H1 (cell line): ENCODE results near the gene TFAP2E. TPM values are rescaled to one million over a fixed set of nuclear protein-coding genes. Genes with fewer than 3 reads are reported as not detected.

Experiments
- CTCF ChIA-PET: fragments of 300-600 bp; sonication (Branson Sonifier 250); formaldehyde crosslinking; loops from one replicate; lab custom pipeline; 2021; ENCODE audit not compliant: partially characterized antibody; lab: Charles Lee
- POLR2A ChIA-PET: fragments of 300-600 bp; sonication (Branson Sonifier 250); formaldehyde crosslinking; loops from one replicate; lab custom pipeline; 2021; ENCODE audit warnings: inconsistent platforms; ENCODE audit not compliant: partially characterized antibody; lab: Charles Lee
- DNase-seq, 2 experiments: peaks; one replicate each; pipeline versions ENCODE4 v3.0.0 to v3.0.0-alpha.2; 2010 to 2022; ENCODE audit warnings: low spot score in 2 of 2, low read depth in 1 of 2, mixed read lengths in 1 of 2
- FAIRE-seq: peaks from 2 replicates; lab custom pipeline; 2011; peaks lifted over from hg19 to GRCh38; lab: Jason Lieb, UNC
- H2AFZ ChIP-seq: 2 replicates; pipeline ENCODE4 v1.8.1; 2012; ENCODE audit warnings: low read length, inconsistent platforms
- H2AK5ac ChIP-seq: 2 replicates; pipeline ENCODE4 v1.6.1; 2013; ENCODE audit warnings: low read depth, low read length
- H2BK120ac ChIP-seq: replicated peaks from 2 replicates; pipeline ENCODE3; 2013; ENCODE audit warnings: low read depth, low read length, inconsistent platforms
- H2BK12ac ChIP-seq: 2 replicates; pipeline ENCODE4 v1.6.1; 2013; ENCODE audit warnings: low read depth, low read length
- H2BK15ac ChIP-seq: 2 replicates; pipeline ENCODE4 v1.6.1; 2013; ENCODE audit warnings: low read length
- H2BK20ac ChIP-seq: 2 replicates; pipeline ENCODE4 v1.6.1; 2013; ENCODE audit warnings: low read length
- H2BK5ac ChIP-seq: 2 replicates; pipeline ENCODE4 v1.6.1; 2013; ENCODE audit warnings: low read depth, low read length
- H3K14ac ChIP-seq: 2 replicates; pipeline ENCODE4 v1.6.1; 2013; ENCODE audit warnings: inconsistent platforms; ENCODE audit not compliant: insufficient read length
- H3K18ac ChIP-seq: 2 replicates; pipeline ENCODE4 v1.6.1; 2013; ENCODE audit warnings: low read length; ENCODE audit errors: extremely low read depth
- H3K23ac ChIP-seq: 2 replicates; pipeline ENCODE4 v1.6.1; 2013; ENCODE audit warnings: inconsistent platforms; ENCODE audit not compliant: insufficient read length
- H3K23me2 ChIP-seq: 2 replicates; pipeline ENCODE4 v1.6.1; 2013; ENCODE audit warnings: low read depth, low read length
- H3K27ac ChIP-seq: 2 replicates; pipeline ENCODE4 v1.6.1; 2011; ENCODE audit warnings: low read depth, low read length, inconsistent platforms
- H3K27me3 ChIP-seq, 4 experiments: replicated peaks in 1 of 4; 1 replicate in 1 of 4; 2 replicates in 3 of 4; pipeline versions ENCODE4 v1.6.1 to v1.8.1; 2011 to 2013; ENCODE audit warnings: low read length in 3 of 4, mild to moderate bottlenecking in 3 of 4, inconsistent platforms in 2 of 4, mixed read lengths in 2 of 4, moderate library complexity in 1 of 4; ENCODE audit not compliant: control insufficient read depth in 3 of 4, insufficient read depth in 3 of 4; ENCODE audit errors: extremely low read depth in 1 of 4
- H3K36me3 ChIP-seq, 4 experiments: 2 replicates each; pipeline versions ENCODE4 v1.6.1 to v1.8.1; 2011 to 2013; ENCODE audit warnings: mild to moderate bottlenecking in 4 of 4, low read length in 3 of 4, moderate library complexity in 2 of 4, control low read depth in 1 of 4, inconsistent platforms in 1 of 4; ENCODE audit not compliant: insufficient read depth in 4 of 4, control insufficient read depth in 2 of 4
- H3K4ac ChIP-seq: replicated peaks from 2 replicates; pipeline ENCODE3; 2013; ENCODE audit warnings: low read length, low read depth, mixed read lengths, inconsistent platforms; ENCODE audit not compliant: insufficient read length
- H3K4me1 ChIP-seq, 4 experiments: replicated peaks in 1 of 4; 1 replicate in 1 of 4; 2 replicates in 3 of 4; pipeline versions ENCODE4 v1.6.1 to v1.8.1; 2011 to 2013; ENCODE audit warnings: low read length in 3 of 4, inconsistent platforms in 2 of 4, mixed read lengths in 1 of 4; ENCODE audit not compliant: insufficient read depth in 4 of 4, control insufficient read depth in 3 of 4
- H3K4me2 ChIP-seq, 2 experiments: 2 replicates each; pipeline versions ENCODE4 v1.6.1 to v1.8.1; 2011 to 2013; ENCODE audit warnings: low read depth in 2 of 2, low read length in 2 of 2, control low read depth in 1 of 2, inconsistent platforms in 1 of 2, mild to moderate bottlenecking in 1 of 2; ENCODE audit not compliant: insufficient read depth in 1 of 2
- H3K4me3 ChIP-seq, 4 experiments: fragments of 200-600, 300-600 bp in 1 of 4; sonication (generic), shearing (Covaris generic), sonication (Bioruptor Twin) in 1 of 4; 2 replicates each; pipeline versions ENCODE4 v1.5.1 to v1.8.1; 2011 to 2016; ENCODE audit warnings: low read length in 4 of 4, low read depth in 3 of 4, control low read depth in 2 of 4, inconsistent platforms in 2 of 4, mild to moderate bottlenecking in 2 of 4, mixed read lengths in 1 of 4, moderate library complexity in 1 of 4; ENCODE audit not compliant: insufficient read depth in 2 of 4; ENCODE audit errors: extremely low read depth in 1 of 4
- H3K56ac ChIP-seq: replicated peaks from 2 replicates; pipeline ENCODE3; 2013; ENCODE audit warnings: low read depth, mild to moderate bottlenecking, mixed read lengths, low read length, inconsistent platforms; ENCODE audit not compliant: insufficient read length
- H3K79me1 ChIP-seq: 2 replicates; pipeline ENCODE4 v1.6.1; 2013; ENCODE audit warnings: low read depth, low read length, control low read depth
- H3K79me2 ChIP-seq, 2 experiments: 2 replicates each; pipeline versions ENCODE4 v1.6.1 to v1.8.1; 2012 to 2013; ENCODE audit warnings: low read length in 2 of 2, mild to moderate bottlenecking in 2 of 2, inconsistent platforms in 1 of 2; ENCODE audit not compliant: insufficient read depth in 2 of 2, control insufficient read depth in 1 of 2
- H3K9ac ChIP-seq, 4 experiments: replicated peaks in 1 of 4; 1 replicate in 1 of 4; 2 replicates in 3 of 4; pipeline versions ENCODE4 v1.6.1 to v1.8.1; 2011 to 2013; ENCODE audit warnings: low read depth in 3 of 4, low read length in 3 of 4, control low read depth in 2 of 4, mild to moderate bottlenecking in 2 of 4, moderate library complexity in 2 of 4, inconsistent platforms in 1 of 4; ENCODE audit errors: extremely low read depth in 1 of 4
- H3K9me3 ChIP-seq, 2 experiments: 2 replicates each; pipeline versions ENCODE4 v1.6.1 to v1.8.1; 2012 to 2013; ENCODE audit warnings: mild to moderate bottlenecking in 2 of 2, moderate library complexity in 2 of 2, control low read depth in 1 of 2, inconsistent platforms in 1 of 2, low read depth in 1 of 2, low read length in 1 of 2, mixed read lengths in 1 of 2; ENCODE audit not compliant: insufficient read depth in 2 of 2
- H4K20me1 ChIP-seq, 2 experiments: replicated peaks in 1 of 2; 2 replicates each; pipeline versions ENCODE3 to v1.8.1; 2011 to 2013; ENCODE audit warnings: inconsistent platforms in 2 of 2, low read length in 2 of 2, mild to moderate bottlenecking in 1 of 2; ENCODE audit not compliant: insufficient read depth in 2 of 2, control insufficient read depth in 1 of 2
- H4K5ac ChIP-seq: 2 replicates; pipeline ENCODE4 v1.6.1; 2013; ENCODE audit warnings: low read length, low read depth, mixed read lengths, inconsistent platforms; ENCODE audit not compliant: insufficient read length
- H4K8ac ChIP-seq: 2 replicates; pipeline ENCODE4 v1.8.0; 2013; ENCODE audit warnings: mild to moderate bottlenecking, moderate library complexity, low read length, inconsistent platforms; ENCODE audit not compliant: insufficient read depth; ENCODE audit errors: extremely low read depth
- H4K91ac ChIP-seq: replicated peaks from 2 replicates; pipeline ENCODE3; 2013; ENCODE audit warnings: low read length, mixed read lengths, inconsistent platforms; ENCODE audit not compliant: insufficient read length
- CEBPB ChIP-seq: IDR thresholded peaks from 2 replicates; pipeline ENCODE4 v1.6.1; 2012; ENCODE audit warnings: low read depth, low read length
- WGBS, 2 experiments: shearing (Covaris generic) in 1 of 2; methylation state at CpG; one replicate each; pipeline versions ENCODE4 v1.1.6 to v1.1.7; 2013 to 2015; ENCODE audit warnings: low lambda C conversion rate in 2 of 2, mixed read lengths in 2 of 2, inconsistent platforms in 1 of 2, low coverage in 1 of 2, missing lambda C conversion rate in 1 of 2; ENCODE audit not compliant: insufficient replicate concordance in 2 of 2, insufficient coverage in 1 of 2, insufficient read length in 1 of 2; ENCODE audit errors: extremely low coverage in 1 of 2, missing lambda C conversion rate in 1 of 2; 5-methylcytosine and 5-hydroxymethylcytosine counted together
- polyA plus RNA-seq, 7 experiments: library from polyadenylated mRNA; depleted of rRNA in 3 of 7; stranded (reverse) in 5 of 7; unstranded in 2 of 7; fragments of >200 nt in 5 of 7; fragments of 200-250 nt in 2 of 7; gene quantifications; 1 replicate in 5 of 7; 2 replicates in 1 of 7; 4 replicates in 1 of 7; pipeline versions ENCODE4 v1.2.1 to v1.2.3, GENCODE V29; 2011 to 2013; ENCODE audit warnings: missing spikeins in 2 of 7, mixed read lengths in 2 of 7
- total RNA-seq: library from RNA; stranded (reverse); fragmentation: NEBNext Ultra II Directional; extraction: Animal tissue kit (Norgen Biotek cat#: 25700); gene quantifications from 2 replicates; pipeline ENCODE4 v1.2.1, GENCODE V29; 2021

TFAP2E gene
- total and polyA plus RNA-seq, 2 of the 8 experiments (the other 6 are each of a cell fraction or from before 2014, with no cell fraction given): 0.24 to 0.50 TPM

- ChIA-PET CTCF (interaction anchor here (1.3 to 2.8 kb wide), 4 partner anchors 50 to 104 kb away, joined by 3 to 17 read pairs (median 6); no protein-coding TSS in a partner anchor), POLR2A (interaction anchor here (0.6 to 1.3 kb wide), 4 partner anchors 9 to 344 kb away, joined by 3 to 5 read pairs (median 3); no protein-coding TSS in a partner anchor)
- Histone ChIP-seq H3K4me2 (peak overlapping the region; percentile 39 to 46; a peak in 2 of 4 replicates), H4K5ac (no peak overlapping the region), H3K18ac (no peak overlapping the region), H3K9ac (no peak overlapping the region), H3K9me3 (no peaks in the 10 kb centered on the region), H3K79me1 (peaks cover 4% of the 10 kb centered on the region), H3K4me3 (no peak overlapping the region), H2BK15ac (no peak overlapping the region), H3K23ac (no peak overlapping the region), H2AK5ac (no peak overlapping the region), H3K36me3 (peaks cover 1 to 20% (median 8%) of the 10 kb centered on the region in 4 experiments; a peak in 5 of 8 replicates), H3K4ac (no peak overlapping the region), H3K79me2 (peaks cover 0 to 27% of the 10 kb centered on the region in 2 experiments; a peak in 2 of 4 replicates), H3K27me3 (no peaks in the 10 kb centered on the region), H4K91ac (no peak overlapping the region), H3K56ac (peak overlapping the region; percentile 12), H3K14ac (no peak overlapping the region), H3K23me2 (no peaks in the 10 kb centered on the region), H2BK20ac (no peak overlapping the region), H2AFZ (no peak overlapping the region), H4K8ac (no peak overlapping the region), H2BK12ac (no peak overlapping the region), H3K27ac (no peak overlapping the region), H4K20me1 (peaks cover 6 to 19% of the 10 kb centered on the region in 2 experiments), H2BK5ac (no peak overlapping the region), H3K4me1 (peaks cover 7 to 17% (median 13%) of the 10 kb centered on the region in 4 experiments), H2BK120ac (no peak overlapping the region)
- no peak for DNase-seq
- 37% methylated on average over 4 of the region's 4 CpGs; no CpG with 5 or more reads in 1 of the 2 experiments for WGBS, 2 experiments
- FAIRE-seq: peak; percentile 50
- no peak for TF ChIP-seq CEBPB
Observed at GRCh38 chr1:35622510-35623178, 49.5 kb downstream of the TFAP2E start.
